ENCODE data around the gene FAM9A. TPM values are rescaled to one million over a fixed set of nuclear protein-coding genes. Genes with fewer than 3 reads are reported as not detected.
A peak's percentile ranks its signal among the peaks of the same experiment; 100 is the strongest.

The FAM9A gene
- not detected in 3 replicates for total RNA-seq
- long read RNA-seq = 0 reads

DNA sequence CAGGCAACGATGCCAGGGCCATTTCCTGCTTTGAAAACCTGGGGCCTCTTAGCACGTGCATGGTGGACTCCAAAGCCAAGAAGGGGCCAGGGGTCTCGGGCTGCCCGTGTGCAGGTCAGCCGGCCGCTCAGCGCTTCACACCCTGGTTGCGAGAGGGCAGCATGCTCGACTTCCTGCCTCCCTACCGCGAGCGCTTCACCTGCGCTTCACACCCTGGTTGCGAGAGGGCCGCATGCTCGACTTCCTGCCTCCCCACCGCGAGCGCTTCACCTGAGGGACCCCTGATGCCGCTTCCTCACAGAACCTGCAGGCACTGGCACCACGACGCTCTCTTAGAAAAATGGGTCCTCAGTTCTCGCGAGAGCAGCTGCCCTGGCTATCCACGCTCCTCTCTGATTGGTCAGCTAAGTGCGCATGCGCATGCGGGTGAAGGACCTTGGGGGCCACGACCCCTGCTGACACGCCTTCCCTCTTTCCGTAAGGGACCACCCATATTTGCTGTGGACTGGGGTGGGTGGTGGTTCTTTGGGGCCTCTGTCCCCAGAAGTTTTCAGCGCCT is at the start of gene FAM9A:
TSS of gene FAM9A (minus strand) at position 343 of the 559 bp plus-strand sequence. CDS start 1,212 bp downstream, outside the sequence.
- TF ChIP-seq, protein P1, sequence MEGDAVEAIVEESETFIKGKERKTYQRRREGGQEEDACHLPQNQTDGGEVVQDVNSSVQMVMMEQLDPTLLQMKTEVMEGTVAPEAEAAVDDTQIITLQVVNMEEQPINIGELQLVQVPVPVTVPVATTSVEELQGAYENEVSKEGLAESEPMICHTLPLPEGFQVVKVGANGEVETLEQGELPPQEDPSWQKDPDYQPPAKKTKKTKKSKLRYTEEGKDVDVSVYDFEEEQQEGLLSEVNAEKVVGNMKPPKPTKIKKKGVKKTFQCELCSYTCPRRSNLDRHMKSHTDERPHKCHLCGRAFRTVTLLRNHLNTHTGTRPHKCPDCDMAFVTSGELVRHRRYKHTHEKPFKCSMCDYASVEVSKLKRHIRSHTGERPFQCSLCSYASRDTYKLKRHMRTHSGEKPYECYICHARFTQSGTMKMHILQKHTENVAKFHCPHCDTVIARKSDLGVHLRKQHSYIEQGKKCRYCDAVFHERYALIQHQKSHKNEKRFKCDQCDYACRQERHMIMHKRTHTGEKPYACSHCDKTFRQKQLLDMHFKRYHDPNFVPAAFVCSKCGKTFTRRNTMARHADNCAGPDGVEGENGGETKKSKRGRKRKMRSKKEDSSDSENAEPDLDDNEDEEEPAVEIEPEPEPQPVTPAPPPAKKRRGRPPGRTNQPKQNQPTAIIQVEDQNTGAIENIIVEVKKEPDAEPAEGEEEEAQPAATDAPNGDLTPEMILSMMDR (IDR thresholded peaks at IDR 0.05) = no peak
- H3K36me3 Mint-ChIP-seq (ENCODE audit: low read depth) = no peaks in the 10 kb centered on the region
- H3K4me1 Mint-ChIP-seq (ENCODE audit: low read depth) = no peaks in the 10 kb centered on the region
- H3K27me3 Mint-ChIP-seq (ENCODE audit: low read depth) = peaks cover 11% of the 10 kb centered on the region
- H3K4me3 Mint-ChIP-seq (ENCODE audit: unreplicated experiment) = no peak within 1 kb of the TSS
- DNase-seq (ENCODE audit: low spot score) = no peak
- H3K27ac Mint-ChIP-seq (ENCODE audit: unreplicated experiment) = no peak within 1 kb of the TSS
- no peaks in the 10 kb centered on the region for H3K9me3 Mint-ChIP-seq (ENCODE audit: low read depth)

DNA sequence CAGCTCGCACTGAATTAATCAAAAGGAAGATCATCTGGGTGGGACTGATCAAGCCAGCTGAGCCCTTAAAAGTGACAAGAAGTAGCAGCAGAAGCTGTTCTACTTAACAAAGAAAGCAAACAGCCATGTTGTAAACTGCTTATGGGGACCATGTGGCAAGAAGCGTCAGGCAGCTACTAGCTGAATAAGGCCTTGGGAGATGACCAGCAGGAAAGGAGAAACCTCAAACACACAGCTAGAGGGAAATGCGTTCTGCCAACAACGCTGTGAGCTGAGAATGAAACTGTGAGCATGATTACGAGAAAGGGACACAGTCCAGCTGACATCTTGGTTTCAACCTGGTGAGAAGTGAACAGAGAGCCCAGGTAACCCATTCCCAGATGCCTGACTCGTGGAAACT is 49.3 kb upstream of the FAM9A start:
- Mint-ChIP-seq H3K4me1 (ENCODE audit: low read depth) (peaks cover 5% of the 10 kb centered on the region), H3K9me3 (ENCODE audit: low read depth) (peaks cover 11% of the 10 kb centered on the region), H3K4me3 (ENCODE audit: unreplicated experiment) (no peak overlapping the region), H3K36me3 (ENCODE audit: low read depth) (no peaks in the 10 kb centered on the region), H3K27ac (ENCODE audit: unreplicated experiment) (no peak overlapping the region), H3K27me3 (ENCODE audit: low read depth) (no peaks in the 10 kb centered on the region)
- TF ChIP-seq, protein P1 (IDR thresholded peaks at IDR 0.05) = no peak
- DNase-seq (ENCODE audit: low spot score) = no peak

DNA sequence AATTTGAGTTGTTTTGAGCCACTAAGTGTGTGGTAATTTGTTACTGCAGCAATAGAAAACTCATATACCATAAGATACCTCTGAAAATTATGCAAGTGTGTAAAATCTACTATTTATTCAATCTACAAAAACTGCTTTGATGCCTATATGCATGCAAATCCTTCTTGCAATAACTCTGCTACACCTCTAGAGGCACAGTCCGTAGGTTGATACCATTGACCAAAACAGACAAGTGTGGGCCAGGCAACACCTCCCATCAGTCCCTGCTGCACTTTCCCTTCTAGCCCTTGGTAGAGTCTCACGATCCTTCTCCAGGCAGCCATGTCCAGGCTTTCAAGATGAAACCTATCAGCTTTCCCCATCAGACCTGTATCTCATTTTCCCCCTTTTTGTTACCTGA is 48.8 kb upstream of the FAM9A start:
- no peak for DNase-seq (ENCODE audit: low spot score)
- TF ChIP-seq, protein P1 (IDR thresholded peaks at IDR 0.05) = peak; percentile 31
- Mint-ChIP-seq H3K9me3 (ENCODE audit: low read depth) (peaks cover 11% of the 10 kb centered on the region), H3K4me3 (ENCODE audit: unreplicated experiment) (no peak overlapping the region), H3K36me3 (ENCODE audit: low read depth) (no peaks in the 10 kb centered on the region), H3K27ac (ENCODE audit: unreplicated experiment) (no peak overlapping the region), H3K27me3 (ENCODE audit: low read depth) (no peaks in the 10 kb centered on the region), H3K4me1 (ENCODE audit: low read depth) (peaks cover 5% of the 10 kb centered on the region)

DNA sequence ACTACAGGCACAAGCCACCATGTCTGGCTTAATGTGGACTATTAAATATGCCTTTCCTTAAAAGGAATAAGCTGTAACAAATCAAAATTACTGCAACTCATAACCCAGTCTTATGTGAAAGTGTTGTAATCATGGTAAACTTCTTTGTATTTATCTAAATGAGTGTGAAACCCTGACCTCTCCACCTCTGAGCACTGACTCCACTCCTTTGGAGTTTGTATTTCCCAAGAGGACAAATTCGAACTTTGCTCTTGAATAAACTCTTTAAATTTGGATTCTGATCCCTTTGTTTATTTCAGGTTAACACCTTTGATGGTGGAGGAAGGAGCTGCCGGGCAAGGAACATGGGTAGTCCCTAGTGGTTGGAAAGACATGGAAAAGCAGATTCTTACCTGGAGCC is 48.3 kb upstream of the FAM9A start:
- H3K27me3 Mint-ChIP-seq (ENCODE audit: low read depth) = no peaks in the 10 kb centered on the region
- H3K9me3 Mint-ChIP-seq (ENCODE audit: low read depth) = peaks cover 11% of the 10 kb centered on the region
- no peak overlapping the region for H3K27ac Mint-ChIP-seq (ENCODE audit: unreplicated experiment)
- no peak overlapping the region for H3K4me3 Mint-ChIP-seq (ENCODE audit: unreplicated experiment)
- no peaks in the 10 kb centered on the region for H3K36me3 Mint-ChIP-seq (ENCODE audit: low read depth)
- peaks cover 5% of the 10 kb centered on the region for H3K4me1 Mint-ChIP-seq (ENCODE audit: low read depth)
- TF ChIP-seq, protein P1 (IDR thresholded peaks at IDR 0.05) = no peak
- no peak for DNase-seq (ENCODE audit: low spot score)

DNA sequence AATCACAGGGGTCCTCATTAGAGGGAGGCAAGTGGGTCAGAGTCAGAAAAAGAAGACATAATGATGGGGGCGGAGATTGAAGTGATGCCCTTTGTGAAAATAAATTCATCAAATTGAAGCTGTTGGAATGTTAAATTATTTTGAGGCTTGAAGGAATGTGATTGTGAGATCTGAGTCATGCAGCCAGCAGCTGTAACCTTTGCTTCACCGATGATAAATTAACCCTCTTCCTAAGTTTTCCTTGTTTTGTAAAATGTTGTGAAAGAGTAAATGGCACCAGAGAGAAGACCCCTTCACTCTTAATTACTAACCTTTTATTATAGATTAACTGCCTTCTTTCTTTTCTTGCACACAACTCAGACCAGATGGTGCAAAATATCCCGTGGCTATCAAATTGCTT is 47.7 kb upstream of the FAM9A start:
- Mint-ChIP-seq H3K4me1 (ENCODE audit: low read depth) (peaks cover 5% of the 10 kb centered on the region), H3K9me3 (ENCODE audit: low read depth) (peaks cover 11% of the 10 kb centered on the region), H3K27me3 (ENCODE audit: low read depth) (no peaks in the 10 kb centered on the region), H3K27ac (ENCODE audit: unreplicated experiment) (no peak overlapping the region), H3K4me3 (ENCODE audit: unreplicated experiment) (no peak overlapping the region), H3K36me3 (ENCODE audit: low read depth) (no peaks in the 10 kb centered on the region)
- TF ChIP-seq, protein P1 (IDR thresholded peaks at IDR 0.05) = no peak
- DNase-seq (ENCODE audit: low spot score) = no peak
